Trophoblast cell (in vitro differentiated cells and primary cell): ENCODE results near the gene ZYX.

Source experiments
- DNase-seq, 2 donors: peaks; one replicate each; pipeline ENCODE4 v3.0.0-alpha.2; 2016
- H2AFZ ChIP-seq: 2 replicates; pipeline ENCODE4 v1.6.1; 2013; ENCODE audit warnings: low read length, moderate library complexity, mild to moderate bottlenecking; ENCODE audit not compliant: insufficient read depth, poor library complexity
- H2AK5ac ChIP-seq: 2 replicates; pipeline ENCODE4 v1.6.1; 2013; ENCODE audit warnings: mild to moderate bottlenecking, low read length
- H2BK120ac ChIP-seq: 2 replicates; pipeline ENCODE4 v1.6.1; 2013; ENCODE audit warnings: low read length, mild to moderate bottlenecking, moderate library complexity; ENCODE audit not compliant: insufficient read depth, poor library complexity
- H2BK12ac ChIP-seq: 2 replicates; pipeline ENCODE4 v1.6.1; 2013; ENCODE audit warnings: mild to moderate bottlenecking, low read length, moderate library complexity
- H2BK5ac ChIP-seq: 2 replicates; pipeline ENCODE4 v1.6.1; 2013; ENCODE audit warnings: low read length, low read depth, moderate library complexity, mild to moderate bottlenecking; ENCODE audit not compliant: poor library complexity
- H3K14ac ChIP-seq: 2 replicates; pipeline ENCODE4 v1.6.1; 2013; ENCODE audit warnings: mild to moderate bottlenecking, low read length
- H3K18ac ChIP-seq: 2 replicates; pipeline ENCODE4 v1.6.1; 2013; ENCODE audit warnings: mild to moderate bottlenecking, low read length
- H3K23ac ChIP-seq: 2 replicates; pipeline ENCODE4 v1.6.1; 2013; ENCODE audit warnings: low read length
- H3K27ac ChIP-seq: 2 replicates; pipeline ENCODE4 v1.5.1; 2013; ENCODE audit warnings: low read depth, mild to moderate bottlenecking, inconsistent platforms, low read length, moderate library complexity
- H3K27me3 ChIP-seq: 2 replicates; pipeline ENCODE4 v1.6.1; 2013; ENCODE audit warnings: inconsistent platforms, mild to moderate bottlenecking, low read length, moderate library complexity; ENCODE audit not compliant: insufficient read depth
- H3K36me3 ChIP-seq, 2 experiments: 1 replicate in 1 of 2; 2 replicates in 1 of 2; pipeline ENCODE4 v1.6.1; 2013; ENCODE audit warnings: low read length in 2 of 2, mild to moderate bottlenecking in 2 of 2, moderate library complexity in 1 of 2; ENCODE audit not compliant: insufficient read depth in 2 of 2, control insufficient read depth in 1 of 2
- H3K4ac ChIP-seq: 2 replicates; pipeline ENCODE4 v1.6.1; 2013; ENCODE audit warnings: low read depth, mild to moderate bottlenecking, low read length, moderate library complexity
- H3K4me1 ChIP-seq, 2 experiments: 1 replicate in 1 of 2; 2 replicates in 1 of 2; pipeline ENCODE4 v1.6.1; 2013; ENCODE audit warnings: low read length in 2 of 2, mild to moderate bottlenecking in 2 of 2, moderate library complexity in 1 of 2; ENCODE audit not compliant: insufficient read depth in 2 of 2, control insufficient read depth in 1 of 2
- H3K4me2 ChIP-seq: 2 replicates; pipeline ENCODE4 v1.6.1; 2013; ENCODE audit warnings: inconsistent platforms, mild to moderate bottlenecking, low read length, moderate library complexity
- H3K4me3 ChIP-seq: 2 replicates; pipeline ENCODE4 v1.5.1; 2013; ENCODE audit warnings: mild to moderate bottlenecking, low read depth, low read length, inconsistent platforms
- H3K79me1 ChIP-seq: one replicate; pipeline ENCODE4 v1.6.1; 2013; ENCODE audit warnings: low read length
- H3K79me2 ChIP-seq: 2 replicates; pipeline ENCODE4 v1.6.1; 2013; ENCODE audit warnings: low read length, mild to moderate bottlenecking; ENCODE audit not compliant: control insufficient read depth, insufficient read depth, poor library complexity
- H3K9ac ChIP-seq: 2 replicates; pipeline ENCODE4 v1.6.1; 2013; ENCODE audit warnings: mild to moderate bottlenecking, low read length
- H3K9me3 ChIP-seq: 2 replicates; pipeline ENCODE4 v1.6.1; 2013; ENCODE audit warnings: low read depth, mild to moderate bottlenecking, control low read depth, inconsistent platforms, low read length; ENCODE audit not compliant: insufficient read depth
- H4K12ac ChIP-seq: 2 replicates; pipeline ENCODE4 v1.6.1; 2013; ENCODE audit warnings: low read depth, mild to moderate bottlenecking, low read length, moderate library complexity
- H4K8ac ChIP-seq: 2 replicates; pipeline ENCODE4 v1.6.1; 2013; ENCODE audit warnings: low read depth, mild to moderate bottlenecking, low read length, moderate library complexity
- H4K91ac ChIP-seq: one replicate; pipeline ENCODE4 v1.6.1; 2013; ENCODE audit warnings: low read depth, mild to moderate bottlenecking, low read length, moderate library complexity
- WGBS: extraction: QIAGEN DNeasy Blood & Tissue Kit; methylation state at CpG from one replicate; pipeline ENCODE4 v1.1.7; 2013; ENCODE audit warnings: missing lambda C conversion rate; ENCODE audit not compliant: insufficient read length, insufficient coverage; ENCODE audit errors: extremely low coverage; 5-methylcytosine and 5-hydroxymethylcytosine counted together

ZYX gene

GRCh38 chr7:143354965-143355364 lies 26.2 kb upstream of the ZYX start:
- no peak overlapping the region for H3K4ac ChIP-seq
- no peak overlapping the region for H3K14ac ChIP-seq
- no peaks in the 10 kb centered on the region for H3K79me2 ChIP-seq
- peaks cover 6 to 7% of the 10 kb centered on the region in 2 experiments for H3K4me1 ChIP-seq
- H3K27ac ChIP-seq, result no peak overlapping the region
- H4K8ac ChIP-seq, result no peak overlapping the region
- H2BK120ac ChIP-seq, result no peak overlapping the region
- H3K79me1 ChIP-seq, result no peaks in the 10 kb centered on the region
- no peak for DNase-seq
- no peak overlapping the region for H4K91ac ChIP-seq
- H3K9me3 ChIP-seq, result peaks cover 2% of the 10 kb centered on the region
- no peak overlapping the region for H2BK12ac ChIP-seq
- no peak overlapping the region for H3K18ac ChIP-seq
- H2AFZ ChIP-seq, result no peak overlapping the region
- no peak overlapping the region for H4K12ac ChIP-seq
- no peak overlapping the region for H3K23ac ChIP-seq
- no peak overlapping the region for H3K4me3 ChIP-seq
- H3K9ac ChIP-seq, result no peak overlapping the region
- no peak overlapping the region for H2BK5ac ChIP-seq
- H3K27me3 ChIP-seq, result peaks cover 6% of the 10 kb centered on the region
- H3K4me2 ChIP-seq, result no peak overlapping the region
- no peaks in the 10 kb centered on the region for H3K36me3 ChIP-seq
- WGBS, result no CpG with 5 or more reads among the region's 8 CpGs
- no peak overlapping the region for H2AK5ac ChIP-seq

- Histone ChIP-seq H4K12ac (no peak overlapping the region), H3K23ac (no peak overlapping the region), H3K4me2 (no peak overlapping the region), H2AK5ac (no peak overlapping the region), H3K36me3 (no peaks in the 10 kb centered on the region), H3K27me3 (peaks cover 11% of the 10 kb centered on the region), H3K18ac (no peak overlapping the region), H4K91ac (no peak overlapping the region), H3K4me1 (peaks cover 6 to 7% of the 10 kb centered on the region in 2 experiments), H3K14ac (no peak overlapping the region), H3K9me3 (peaks cover 2% of the 10 kb centered on the region), H2BK5ac (no peak overlapping the region), H3K4me3 (no peak overlapping the region), H2BK120ac (no peak overlapping the region), H4K8ac (no peak overlapping the region), H3K9ac (no peak overlapping the region), H2BK12ac (no peak overlapping the region), H3K27ac (no peak overlapping the region), H3K79me2 (no peaks in the 10 kb centered on the region), H2AFZ (no peak overlapping the region), H3K79me1 (no peaks in the 10 kb centered on the region), H3K4ac (no peak overlapping the region)
- no peak for DNase-seq
- WGBS, result no CpG with 5 or more reads among the region's 16 CpGs
Observed at GRCh38 chr7:143355450-143356385, 25.4 kb upstream of the ZYX start.

- H2BK5ac ChIP-seq, result no peak overlapping the region
- no peak overlapping the region for H3K14ac ChIP-seq
- no peaks in the 10 kb centered on the region for H3K79me2 ChIP-seq
- H2BK12ac ChIP-seq, result no peak overlapping the region
- no peak overlapping the region for H3K18ac ChIP-seq
- no peak overlapping the region for H4K91ac ChIP-seq
- H3K23ac ChIP-seq, result no peak overlapping the region
- peaks cover 17% of the 10 kb centered on the region for H3K27me3 ChIP-seq
- no CpG with 5 or more reads among the region's 13 CpGs for WGBS
- no peak overlapping the region for H2BK120ac ChIP-seq
- no peak overlapping the region for H3K4me3 ChIP-seq
- H3K4ac ChIP-seq, result no peak overlapping the region
- H3K9me3 ChIP-seq, result peaks cover 2% of the 10 kb centered on the region
- no peak for DNase-seq
- no peak overlapping the region for H3K9ac ChIP-seq
- no peak overlapping the region for H2AFZ ChIP-seq
- no peak overlapping the region for H4K8ac ChIP-seq
- no peak overlapping the region for H2AK5ac ChIP-seq
- H4K12ac ChIP-seq, result no peak overlapping the region
- no peaks in the 10 kb centered on the region for H3K36me3 ChIP-seq
- peaks cover 6 to 7% of the 10 kb centered on the region in 2 experiments for H3K4me1 ChIP-seq
- H3K27ac ChIP-seq, result no peak overlapping the region
- H3K79me1 ChIP-seq, result no peaks in the 10 kb centered on the region
- H3K4me2 ChIP-seq, result no peak overlapping the region
Observed at GRCh38 chr7:143356414-143357050, 24.6 kb upstream of the ZYX start.

GRCh38 chr7:143358626-143359025 lies 22.5 kb upstream of the ZYX start:
- DNase-seq, result no peak
- Histone ChIP-seq H3K27me3 (peaks cover 38% of the 10 kb centered on the region), H3K14ac (no peak overlapping the region), H2BK12ac (no peak overlapping the region), H2AK5ac (no peak overlapping the region), H3K9me3 (peaks cover 2% of the 10 kb centered on the region), H2BK120ac (no peak overlapping the region), H3K4me2 (no peak overlapping the region), H3K23ac (no peak overlapping the region), H3K4ac (no peak overlapping the region), H3K79me2 (no peaks in the 10 kb centered on the region), H3K79me1 (no peaks in the 10 kb centered on the region), H3K4me1 (peaks cover 0 to 5% of the 10 kb centered on the region in 2 experiments), H3K27ac (no peak overlapping the region), H3K18ac (no peak overlapping the region), H2AFZ (no peak overlapping the region), H2BK5ac (no peak overlapping the region), H3K36me3 (no peaks in the 10 kb centered on the region), H4K91ac (no peak overlapping the region), H4K8ac (no peak overlapping the region), H3K9ac (no peak overlapping the region), H3K4me3 (no peak overlapping the region), H4K12ac (no peak overlapping the region)
- WGBS, result no CpG with 5 or more reads among the region's 12 CpGs
